Measurements from ENCODE around the gene EEPD1. TPM values are rescaled to one million over a fixed set of nuclear protein-coding genes. Genes with fewer than 3 reads are reported as not detected.

The EEPD1 gene
- total RNA-seq, 4 donors from 2014 or later, result 2.2 to 9.3 (median 6.2) TPM

DNA sequence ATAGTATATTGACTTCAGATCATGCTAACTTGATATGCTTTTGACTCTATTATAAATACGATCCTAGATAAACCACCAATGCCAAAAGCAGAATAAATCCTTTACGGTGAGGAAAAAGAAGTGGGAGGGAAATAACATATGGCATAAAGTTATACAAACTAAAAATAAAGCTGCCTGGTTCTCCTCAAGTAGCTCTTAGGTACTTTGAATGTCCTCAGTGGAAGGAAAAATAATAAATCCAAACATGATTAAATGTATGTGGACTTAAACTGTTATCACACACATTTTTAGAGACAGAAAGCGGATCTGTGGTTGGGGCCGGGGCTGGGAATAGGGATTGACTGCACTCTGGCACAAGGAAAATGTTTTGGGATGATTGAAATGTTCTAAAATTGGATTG is 23.6 kb downstream of the EEPD1 start:
- no peak overlapping the region for H3K4me3 ChIP-seq (replicated peaks in 1 of 3)
- no peak for DNase-seq

DNA sequence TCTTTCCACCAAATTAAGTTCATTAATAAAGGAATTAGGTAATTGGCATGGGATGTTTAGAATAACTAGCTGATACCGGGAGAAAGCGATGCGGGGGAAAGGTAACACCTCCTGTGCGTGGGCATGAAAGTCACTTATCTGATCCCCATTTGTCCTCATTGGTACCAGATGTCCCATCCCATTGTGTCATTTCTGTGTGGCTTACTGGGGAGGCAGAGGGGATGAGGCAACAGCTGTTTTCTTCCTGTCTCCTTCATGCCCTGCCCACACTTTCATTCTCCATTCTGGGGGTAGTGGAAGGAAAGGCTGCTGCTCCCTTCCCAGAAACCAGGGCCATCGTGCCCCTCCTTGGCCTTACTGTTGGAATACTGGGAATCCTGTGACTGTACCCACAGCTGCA is 27.1 kb downstream of the EEPD1 start:
- intact Hi-C loops (cut with DNase I), result no loop called here
- H3K27me3 ChIP-seq, result no peaks in the 10 kb centered on the region
- H3K36me3 ChIP-seq, result no peaks in the 10 kb centered on the region
- no peak overlapping the region for H3K4me3 ChIP-seq (replicated peaks in 1 of 3)
- no peak for DNase-seq
- no peak for TF ChIP-seq POLR2A (IDR thresholded peaks at IDR 0.05)
- TF ChIP-seq, protein P1, sequence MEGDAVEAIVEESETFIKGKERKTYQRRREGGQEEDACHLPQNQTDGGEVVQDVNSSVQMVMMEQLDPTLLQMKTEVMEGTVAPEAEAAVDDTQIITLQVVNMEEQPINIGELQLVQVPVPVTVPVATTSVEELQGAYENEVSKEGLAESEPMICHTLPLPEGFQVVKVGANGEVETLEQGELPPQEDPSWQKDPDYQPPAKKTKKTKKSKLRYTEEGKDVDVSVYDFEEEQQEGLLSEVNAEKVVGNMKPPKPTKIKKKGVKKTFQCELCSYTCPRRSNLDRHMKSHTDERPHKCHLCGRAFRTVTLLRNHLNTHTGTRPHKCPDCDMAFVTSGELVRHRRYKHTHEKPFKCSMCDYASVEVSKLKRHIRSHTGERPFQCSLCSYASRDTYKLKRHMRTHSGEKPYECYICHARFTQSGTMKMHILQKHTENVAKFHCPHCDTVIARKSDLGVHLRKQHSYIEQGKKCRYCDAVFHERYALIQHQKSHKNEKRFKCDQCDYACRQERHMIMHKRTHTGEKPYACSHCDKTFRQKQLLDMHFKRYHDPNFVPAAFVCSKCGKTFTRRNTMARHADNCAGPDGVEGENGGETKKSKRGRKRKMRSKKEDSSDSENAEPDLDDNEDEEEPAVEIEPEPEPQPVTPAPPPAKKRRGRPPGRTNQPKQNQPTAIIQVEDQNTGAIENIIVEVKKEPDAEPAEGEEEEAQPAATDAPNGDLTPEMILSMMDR (IDR thresholded peaks at IDR 0.05), result no peak
- H3K4me1 ChIP-seq, result peaks cover 0 to 5% of the 10 kb centered on the region in 2 donors
- WGBS, 2 donors, result 77 to 86% methylated on average over 5 of the region's 5 CpGs
- no peaks in the 10 kb centered on the region for H3K9me3 ChIP-seq
- H3K27ac ChIP-seq, result no peak overlapping the region

More for the DNA sequence above, 23.6 kb downstream of the EEPD1 start:
- WGBS, 2 donors, result 70 to 72% methylated on average over 4 of the region's 4 CpGs
- Histone ChIP-seq H3K27me3 (no peaks in the 10 kb centered on the region), H3K36me3 (no peaks in the 10 kb centered on the region), H3K9me3 (no peaks in the 10 kb centered on the region), H3K4me1 (no peaks in the 10 kb centered on the region), H3K27ac (no peak overlapping the region)
- TF ChIP-seq POLR2A (IDR thresholded peaks at IDR 0.05), result no peak
- TF ChIP-seq, protein P1 (IDR thresholded peaks at IDR 0.05), result no peak
- intact Hi-C loops (cut with DNase I), result no loop called here

DNA sequence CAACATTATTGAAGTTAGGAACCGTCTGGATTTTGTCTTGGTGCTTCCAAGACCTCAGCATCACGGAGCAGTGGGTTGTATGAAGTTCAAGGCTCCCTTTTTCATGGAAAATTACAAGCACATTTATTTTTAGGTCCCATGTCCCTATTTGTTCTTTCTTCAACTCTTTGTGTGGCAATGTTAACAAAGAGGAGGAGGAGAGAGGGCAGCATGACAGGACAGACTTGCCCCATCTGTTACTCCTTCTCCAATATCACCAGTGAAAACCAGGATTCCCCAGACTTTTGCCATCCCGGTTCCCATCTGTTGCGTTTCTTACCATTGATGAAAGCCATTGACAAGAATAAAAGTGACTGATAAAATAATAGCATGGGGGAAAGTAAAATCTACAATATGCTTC is 28.6 kb downstream of the EEPD1 start:
- peaks cover 0 to 5% of the 10 kb centered on the region in 2 donors for H3K4me1 ChIP-seq
- TF ChIP-seq, protein P1 (IDR thresholded peaks at IDR 0.05), result no peak
- no peak overlapping the region for H3K27ac ChIP-seq
- WGBS, 2 donors, result 89 to 97% methylated on average over 4 of the region's 4 CpGs
- no peaks in the 10 kb centered on the region for H3K27me3 ChIP-seq
- intact Hi-C loops (cut with DNase I), result no loop called here
- no peaks in the 10 kb centered on the region for H3K36me3 ChIP-seq
- no peak overlapping the region for H3K4me3 ChIP-seq (replicated peaks in 1 of 3)
- DNase-seq, result no peak
- H3K9me3 ChIP-seq, result no peaks in the 10 kb centered on the region

DNA sequence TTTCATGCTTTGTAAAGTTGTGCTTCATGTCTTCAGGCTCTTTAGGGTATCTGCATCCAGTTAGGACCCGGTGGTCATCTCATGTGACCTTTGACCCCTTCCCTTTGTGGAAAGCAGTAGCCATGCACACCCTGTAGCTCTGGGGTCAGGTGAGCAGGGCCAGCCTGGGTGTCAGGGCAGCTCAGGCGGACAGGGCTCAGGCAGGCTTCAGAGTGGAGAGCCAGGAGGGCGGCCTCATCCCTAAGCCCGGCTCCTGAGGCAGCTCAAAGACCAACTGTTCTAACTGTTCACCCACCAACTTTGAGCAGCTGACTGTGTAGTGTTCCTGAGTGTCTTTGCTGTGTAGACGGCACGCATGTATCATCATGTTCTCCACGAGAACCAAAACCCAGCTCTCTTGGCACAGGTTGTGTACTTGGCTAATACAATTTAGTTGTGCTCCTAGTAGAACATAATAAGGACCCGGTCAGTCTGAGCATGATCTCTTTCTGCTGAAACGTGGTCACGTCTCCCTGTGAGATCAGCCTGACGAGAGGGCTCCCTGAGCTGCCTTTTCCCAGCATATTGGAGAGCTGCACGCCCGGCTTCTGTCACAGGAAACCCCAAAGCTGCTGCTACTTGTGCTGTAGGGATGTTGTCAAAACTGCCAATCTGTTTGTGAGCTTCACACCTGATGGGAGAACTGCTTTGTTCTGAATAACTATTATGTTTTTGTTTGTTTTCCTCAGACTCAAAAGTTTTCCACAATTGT is 30.0 kb downstream of the EEPD1 start:
- WGBS, 2 donors, result 70 to 80% methylated on average over 10 to 13 of the region's 13 CpGs
- Histone ChIP-seq H3K4me1 (peaks cover 0 to 5% of the 10 kb centered on the region in 2 donors), H3K36me3 (no peaks in the 10 kb centered on the region), H3K27ac (no peak overlapping the region), H3K9me3 (no peaks in the 10 kb centered on the region), H3K27me3 (no peaks in the 10 kb centered on the region), H3K4me3 (replicated peaks in 1 of 3) (no peak overlapping the region)
- TF ChIP-seq, protein P1 (IDR thresholded peaks at IDR 0.05), result no peak
- TF ChIP-seq POLR2A (IDR thresholded peaks at IDR 0.05), result no peak
- intact Hi-C loops (cut with DNase I), result no loop called here
- no peak for DNase-seq

DNA sequence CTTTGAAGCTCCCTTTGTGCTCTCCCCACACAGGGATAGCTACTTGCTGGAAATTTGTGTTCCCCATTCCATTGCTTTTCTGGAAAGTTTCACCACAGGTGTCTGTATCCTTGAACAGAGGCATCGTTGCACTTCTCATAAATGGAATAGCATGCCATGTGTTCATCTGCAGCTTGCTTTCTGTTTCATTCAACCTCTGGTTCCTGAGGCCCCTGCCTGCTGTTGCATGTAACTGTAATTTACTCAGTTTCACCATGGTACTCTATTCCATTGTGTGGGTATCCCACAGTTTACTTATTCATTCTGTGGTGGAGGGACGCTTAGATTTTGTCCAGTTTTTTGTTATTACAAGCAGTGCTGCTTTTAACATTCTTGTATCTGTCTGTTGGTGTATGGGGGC is 32.0 kb downstream of the EEPD1 start:
- 93% methylated on average over 2 of the region's 2 CpGs for WGBS, 2 donors
- TF ChIP-seq, protein P1 (IDR thresholded peaks at IDR 0.05), result no peak
- TF ChIP-seq POLR2A (IDR thresholded peaks at IDR 0.05), result no peak
- H3K36me3 ChIP-seq, result no peaks in the 10 kb centered on the region
- H3K27me3 ChIP-seq, result no peaks in the 10 kb centered on the region
- H3K4me3 ChIP-seq (replicated peaks in 1 of 3), result no peak overlapping the region
- H3K27ac ChIP-seq, result no peak overlapping the region
- no peaks in the 10 kb centered on the region for H3K9me3 ChIP-seq
- DNase-seq, result no peak
- intact Hi-C loops (cut with DNase I), result no loop called here
- peaks cover 0 to 5% of the 10 kb centered on the region in 2 donors for H3K4me1 ChIP-seq

Data from thyroid gland (tissue), 4 donors.